Measurements from ENCODE around the gene TXNDC17. TPM values are rescaled to one million over a fixed set of nuclear protein-coding genes. Genes with fewer than 3 reads are reported as not detected.

Gene TXNDC17
- total and polyA plus RNA-seq, 2 of the 8 experiments (the other 6 are each of a cell fraction or from before 2014, with no cell fraction given) = 182 to 410 TPM

DNA sequence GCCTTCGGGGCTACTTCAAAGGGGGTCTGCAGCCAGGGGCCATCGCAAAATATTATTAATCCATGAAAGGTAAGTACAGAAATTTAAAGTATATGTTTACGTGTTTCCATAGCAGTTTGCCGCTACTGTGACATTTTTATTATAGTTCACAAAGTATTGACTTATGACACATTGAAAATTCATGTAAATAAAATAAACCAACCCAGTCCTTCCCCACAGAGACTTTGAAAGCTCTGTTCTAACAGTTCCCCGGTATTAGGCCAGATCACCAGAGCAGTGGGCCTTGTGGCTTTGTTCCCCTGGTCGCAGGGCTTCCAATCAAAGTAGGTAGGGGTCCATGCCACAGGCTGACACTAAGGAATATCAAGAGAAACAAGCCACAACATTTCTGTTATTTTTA is 14.2 kb upstream of the TXNDC17 start (continued):
- TF ChIP-seq HDAC2 (IDR thresholded peaks at IDR 0.05; ENCODE audit: borderline replicate concordance in 1 of 2, low read depth in 2 of 2, low read length in 2 of 2) = no peak
- no peak for TF ChIP-seq KDM1A (IDR thresholded peaks at IDR 0.05; ENCODE audit: borderline replicate concordance, low read length)
- TF ChIP-seq CHD1 (IDR thresholded peaks at IDR 0.05; ENCODE audit: low read depth, low read length) = no peak
